Vagina (tissue), 2 donors: Measurements from ENCODE around the gene MYO7B.

Source experiments
- CTCF ChIP-seq, 3 experiments: fragments of 450-650 bp in 2 of 3; fragments of 200-600 bp in 1 of 3; sonication (generic) in 1 of 3; IDR thresholded peaks; one replicate each; pipeline ENCODE4 v1.5.1; 2017 to 2019; ENCODE audit warnings: antibody characterized with exemption in 3 of 3, mild to moderate bottlenecking in 2 of 3, moderate library complexity in 2 of 3
- POLR2AphosphoS5 ChIP-seq, 2 donors: sonication (generic); formaldehyde crosslinking; IDR thresholded peaks; one replicate each; pipeline ENCODE4 v1.9.0; 2017; ENCODE audit warnings: antibody characterized with exemption in 2 of 2, mild to moderate bottlenecking in 2 of 2, low read depth in 1 of 2; ENCODE audit not compliant: insufficient read depth in 1 of 2

DNA sequence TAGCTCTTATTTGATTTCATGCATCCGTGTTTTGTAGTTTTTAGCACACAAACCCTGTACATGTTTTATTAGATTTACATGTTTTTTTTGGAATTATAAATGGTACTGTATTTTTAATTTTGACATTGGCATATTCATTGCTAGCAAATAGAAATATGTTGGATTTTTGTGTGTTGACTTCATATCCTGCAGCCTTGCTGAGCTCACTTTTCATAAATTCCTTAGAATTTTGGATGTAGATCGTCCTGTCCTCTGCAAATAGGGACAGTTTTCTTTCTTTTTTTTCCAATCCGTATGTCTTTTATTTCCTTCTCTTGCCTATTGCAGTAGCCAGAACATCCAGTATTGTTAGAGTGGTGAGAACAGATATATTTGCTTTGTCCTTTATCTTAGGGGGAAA lies 63.7 kb downstream of the MYO7B start:
- TF ChIP-seq CTCF (IDR thresholded peaks at IDR 0.05) (no peak), POLR2AphosphoS5 (IDR thresholded peaks at IDR 0.05; ENCODE audit: insufficient read depth in 1 of 2, low read depth in 1 of 2) (no peak)
